SU-DHL-6 (cell line): Measurements from ENCODE around the gene CECR2.
"Not testable (repeated sequence)": the region's sequence is repeated elsewhere in the genome, so short reads cannot be mapped to it uniquely, and the experiment has no call there.

ENCODE experiments used
- H2AFZ ChIP-seq: fragments of 200-600 bp; sonication (generic); 2 replicates; pipeline ENCODE4 v1.6.1; 2014; ENCODE audit warnings: low read depth, mild to moderate bottlenecking, moderate library complexity, mixed read lengths, antibody characterized with exemption, low read length; ENCODE audit not compliant: severe bottlenecking
- H3F3A ChIP-seq: fragments of 200-600 bp; shearing (Covaris generic); 2 replicates; pipeline ENCODE4 v1.6.0; 2016; ENCODE audit warnings: antibody characterized with exemption, mild to moderate bottlenecking; ENCODE audit not compliant: insufficient read depth
- H3K27ac ChIP-seq: fragments of 200-600 bp; sonication (generic); 2 replicates; pipeline ENCODE4 v1.5.1; 2016; ENCODE audit warnings: low read depth, mild to moderate bottlenecking, low read length, moderate library complexity, mixed read lengths
- H3K27me3 ChIP-seq: fragments of 200-600 bp; sonication (generic), shearing (Covaris generic); 2 replicates; pipeline ENCODE4 v1.6.0; 2014; ENCODE audit warnings: mild to moderate bottlenecking, low read length
- H3K36me3 ChIP-seq: fragments of 200-600 bp; sonication (generic); 2 replicates; pipeline ENCODE4 v1.6.1; 2014; ENCODE audit warnings: mild to moderate bottlenecking, low read length, mixed read lengths
- H3K4me2 ChIP-seq: fragments of 300-600, 200-600 bp; shearing (Covaris generic), sonication (generic); 2 replicates; pipeline ENCODE4 v1.6.0; 2014; ENCODE audit warnings: low read length, low read depth, mild to moderate bottlenecking; ENCODE audit not compliant: poor library complexity, severe bottlenecking
- H3K4me3 ChIP-seq: fragments of 200-600 bp; sonication (generic); 2 replicates; pipeline ENCODE4 v1.5.1; 2014; ENCODE audit warnings: antibody characterized with exemption, low read length, mild to moderate bottlenecking, mixed read lengths; ENCODE audit not compliant: insufficient read depth, poor library complexity, severe bottlenecking
- H3K79me2 ChIP-seq: fragments of 200-600 bp; sonication (generic); 2 replicates; pipeline ENCODE4 v1.6.1; 2014; ENCODE audit warnings: mild to moderate bottlenecking, low read length, moderate library complexity; ENCODE audit not compliant: insufficient read depth
- H3K9ac ChIP-seq: fragments of 200-600 bp; sonication (generic); 2 replicates; pipeline ENCODE4 v1.7.0; 2014; ENCODE audit warnings: mild to moderate bottlenecking, low read length
- H3K9me2 ChIP-seq: fragments of 200-600 bp; sonication (generic); replicated peaks from 2 replicates; pipeline ENCODE4 v1.6.1; 2014; ENCODE audit warnings: low read length; ENCODE audit not compliant: insufficient read depth
- H3K9me3 ChIP-seq: fragments of 200-600 bp; sonication (generic); 2 replicates; pipeline ENCODE4 v1.6.1; 2014; ENCODE audit warnings: low read length, mixed read lengths; ENCODE audit not compliant: insufficient read depth
- H4K20me1 ChIP-seq: fragments of 200-600 bp; sonication (generic); 2 replicates; pipeline ENCODE4 v1.6.1; 2014; ENCODE audit warnings: low read depth, mild to moderate bottlenecking, antibody characterized with exemption, low read length, moderate library complexity, mixed read lengths
- CTCF ChIP-seq: fragments of 200-600 bp; sonication (generic); IDR thresholded peaks from one replicate; pipeline ENCODE4 v1.5.1; 2017; ENCODE audit warnings: antibody characterized with exemption, mild to moderate bottlenecking, low read length, moderate library complexity; ENCODE audit not compliant: insufficient read depth, poor library complexity, severe bottlenecking
- EZH2phosphoT487 ChIP-seq: fragments of 200-600 bp; sonication (generic), shearing (Covaris generic); conservative IDR thresholded peaks from 2 replicates; pipeline ENCODE4 v1.6.1; 2018; ENCODE audit warnings: mild to moderate bottlenecking, antibody characterized with exemption, low read length, moderate library complexity, mixed read lengths

CECR2 gene

GRCh38 chr22:17419348-17419747 is 50.1 kb downstream of the CECR2 start:
- no peaks in the 10 kb centered on the region for H3K36me3 ChIP-seq
- H3K9me2 ChIP-seq: no peaks in the 10 kb centered on the region
- no peak overlapping the region for H3K27ac ChIP-seq
- no peak overlapping the region for H2AFZ ChIP-seq
- no peak overlapping the region for H3K4me2 ChIP-seq
- H4K20me1 ChIP-seq: no peaks in the 10 kb centered on the region
- H3K27me3 ChIP-seq: no peaks in the 10 kb centered on the region
- H3K79me2 ChIP-seq: no peaks in the 10 kb centered on the region
- H3K9ac ChIP-seq: no peak overlapping the region
- no peaks in the 10 kb centered on the region for H3F3A ChIP-seq
- TF ChIP-seq CTCF (no peak), EZH2phosphoT487 (no peak)
- no peak overlapping the region for H3K4me3 ChIP-seq
- no peaks in the 10 kb centered on the region for H3K9me3 ChIP-seq

GRCh38 chr22:17422736-17423343 is 53.6 kb downstream of the CECR2 start:
- H3K9ac ChIP-seq: no peak overlapping the region
- no peaks in the 10 kb centered on the region for H3K27me3 ChIP-seq
- no peak overlapping the region for H3K27ac ChIP-seq
- H2AFZ ChIP-seq: no peak overlapping the region
- H4K20me1 ChIP-seq: no peaks in the 10 kb centered on the region
- TF ChIP-seq EZH2phosphoT487: no peak
- no peak for TF ChIP-seq CTCF
- no peaks in the 10 kb centered on the region for H3K9me3 ChIP-seq
- no peak overlapping the region for H3K4me3 ChIP-seq
- no peaks in the 10 kb centered on the region for H3K9me2 ChIP-seq
- H3K4me2 ChIP-seq: no peak overlapping the region
- H3K36me3 ChIP-seq: no peaks in the 10 kb centered on the region
- H3F3A ChIP-seq: no peaks in the 10 kb centered on the region
- H3K79me2 ChIP-seq: no peaks in the 10 kb centered on the region

GRCh38 chr22:17423616-17424015 is 54.4 kb downstream of the CECR2 start:
- Histone ChIP-seq H3F3A (no peaks in the 10 kb centered on the region), H3K9me2 (no peaks in the 10 kb centered on the region), H3K9ac (no peak overlapping the region), H3K36me3 (no peaks in the 10 kb centered on the region), H3K27me3 (no peaks in the 10 kb centered on the region), H3K79me2 (no peaks in the 10 kb centered on the region), H4K20me1 (no peaks in the 10 kb centered on the region), H3K27ac (no peak overlapping the region), H3K9me3 (no peaks in the 10 kb centered on the region), H2AFZ (no peak overlapping the region), H3K4me3 (no peak overlapping the region), H3K4me2 (no peak overlapping the region)
- TF ChIP-seq CTCF (no peak), EZH2phosphoT487 (no peak)

GRCh38 chr22:17427528-17427927 is 58.3 kb downstream of the CECR2 start:
- not testable (repeated sequence) for H4K20me1 ChIP-seq, H3K4me3 ChIP-seq, H3K9me3 ChIP-seq, H3K9me2 ChIP-seq, H3K27me3 ChIP-seq, H3K36me3 ChIP-seq, H3K4me2 ChIP-seq, H3F3A ChIP-seq, H3K9ac ChIP-seq, H3K27ac ChIP-seq, H2AFZ ChIP-seq, H3K79me2 ChIP-seq
